Brain microvascular endothelial cell (primary cell): ENCODE measurements around the gene MZB1.

ENCODE experiments used
- DNase-seq: peaks from one replicate; pipeline ENCODE4 v3.0.0-alpha.2; 2020
- H3K27ac ChIP-seq: fragments of 250-450 bp; sonication (Bioruptor Pico); 2 replicates; pipeline ENCODE4 v1.5.1; 2020; ENCODE audit warnings: mild to moderate bottlenecking, moderate library complexity
- H3K27me3 ChIP-seq: fragments of 250-450 bp; sonication (Bioruptor Pico); replicated peaks from 2 replicates; pipeline ENCODE4 v1.5.1; 2020; ENCODE audit warnings: mild to moderate bottlenecking
- H3K36me3 ChIP-seq: fragments of 250-450 bp; sonication (Bioruptor Pico); replicated peaks from 2 replicates; pipeline ENCODE4 v1.5.1; 2020; ENCODE audit warnings: mild to moderate bottlenecking
- H3K4me3 ChIP-seq: 2 replicates; pipeline ENCODE4 v1.5.1; 2011; ENCODE audit warnings: low read depth, mild to moderate bottlenecking, control low read depth, low read length, moderate library complexity
- CTCF ChIP-seq: IDR thresholded peaks from 2 replicates; pipeline ENCODE4 v1.5.1; 2011; ENCODE audit warnings: low read depth, mild to moderate bottlenecking, moderate library complexity, low read length, control low read depth, inconsistent platforms; ENCODE audit errors: missing control alignments
- in situ Hi-C: cut with HindIII; loops from 2 replicates; pipeline ENCODE4 v1.10.0; 2017; ENCODE audit warnings: low sequenced_read_pairs, low pct_ligation_motif_present

The MZB1 gene, protein sequence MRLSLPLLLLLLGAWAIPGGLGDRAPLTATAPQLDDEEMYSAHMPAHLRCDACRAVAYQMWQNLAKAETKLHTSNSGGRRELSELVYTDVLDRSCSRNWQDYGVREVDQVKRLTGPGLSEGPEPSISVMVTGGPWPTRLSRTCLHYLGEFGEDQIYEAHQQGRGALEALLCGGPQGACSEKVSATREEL

DNA sequence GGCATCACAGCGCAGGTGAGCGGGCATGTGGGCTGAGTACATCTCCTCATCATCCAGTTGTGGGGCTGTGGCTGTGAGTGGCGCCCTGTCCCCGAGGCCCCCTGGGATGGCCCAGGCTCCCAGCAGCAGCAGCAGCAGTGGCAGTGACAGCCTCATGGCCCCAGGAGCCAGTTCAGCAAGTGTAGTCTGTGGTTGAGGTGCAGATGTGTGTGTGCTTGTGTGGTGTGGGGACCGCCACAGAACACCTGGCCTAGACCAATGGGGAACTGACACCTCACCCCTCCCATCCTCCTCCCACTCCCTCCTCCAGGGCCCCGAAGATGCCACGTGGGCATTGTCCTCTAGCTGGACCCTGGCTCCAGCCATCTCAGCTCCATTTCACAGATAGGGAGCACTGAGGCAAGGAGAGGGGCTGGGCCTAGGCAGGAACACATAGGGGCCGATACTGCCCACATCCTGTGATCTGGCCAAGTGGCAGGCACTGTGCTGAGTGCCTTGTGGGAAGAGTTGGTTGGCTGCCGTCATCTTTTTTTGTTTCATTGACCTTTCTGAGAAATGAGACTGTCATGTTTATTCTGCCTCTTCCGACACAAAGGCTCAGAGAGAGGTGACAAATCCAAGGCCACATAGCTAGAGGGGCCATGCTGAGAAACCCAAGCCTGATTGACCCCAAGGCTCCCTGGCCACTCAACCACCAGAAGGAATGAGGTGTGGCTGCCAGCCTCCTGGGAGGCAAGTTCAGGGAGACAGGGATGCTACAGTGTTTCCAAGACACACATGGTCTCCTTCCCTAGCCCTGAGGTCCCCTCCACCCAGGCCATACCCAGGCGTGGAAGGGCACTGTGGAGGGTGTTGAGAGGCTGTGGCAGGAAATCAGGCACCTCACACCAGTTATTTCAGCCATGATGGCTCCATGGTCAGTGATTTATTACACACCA, at the start of gene MZB1:
Gene MZB1 (minus strand): TSS at position 213 of the 938 bp plus-strand sequence. CDS start 57 bp downstream, at position 156.
- H3K27ac ChIP-seq: no peak within 1 kb of the TSS
- no peaks in the 10 kb centered on the region for H3K36me3 ChIP-seq
- no peak for TF ChIP-seq CTCF
- in situ Hi-C loops: no loop called here
- no peak within 1 kb of the TSS for H3K4me3 ChIP-seq
- peaks cover 4% of the 10 kb centered on the region for H3K27me3 ChIP-seq
- no peak for DNase-seq

DNA sequence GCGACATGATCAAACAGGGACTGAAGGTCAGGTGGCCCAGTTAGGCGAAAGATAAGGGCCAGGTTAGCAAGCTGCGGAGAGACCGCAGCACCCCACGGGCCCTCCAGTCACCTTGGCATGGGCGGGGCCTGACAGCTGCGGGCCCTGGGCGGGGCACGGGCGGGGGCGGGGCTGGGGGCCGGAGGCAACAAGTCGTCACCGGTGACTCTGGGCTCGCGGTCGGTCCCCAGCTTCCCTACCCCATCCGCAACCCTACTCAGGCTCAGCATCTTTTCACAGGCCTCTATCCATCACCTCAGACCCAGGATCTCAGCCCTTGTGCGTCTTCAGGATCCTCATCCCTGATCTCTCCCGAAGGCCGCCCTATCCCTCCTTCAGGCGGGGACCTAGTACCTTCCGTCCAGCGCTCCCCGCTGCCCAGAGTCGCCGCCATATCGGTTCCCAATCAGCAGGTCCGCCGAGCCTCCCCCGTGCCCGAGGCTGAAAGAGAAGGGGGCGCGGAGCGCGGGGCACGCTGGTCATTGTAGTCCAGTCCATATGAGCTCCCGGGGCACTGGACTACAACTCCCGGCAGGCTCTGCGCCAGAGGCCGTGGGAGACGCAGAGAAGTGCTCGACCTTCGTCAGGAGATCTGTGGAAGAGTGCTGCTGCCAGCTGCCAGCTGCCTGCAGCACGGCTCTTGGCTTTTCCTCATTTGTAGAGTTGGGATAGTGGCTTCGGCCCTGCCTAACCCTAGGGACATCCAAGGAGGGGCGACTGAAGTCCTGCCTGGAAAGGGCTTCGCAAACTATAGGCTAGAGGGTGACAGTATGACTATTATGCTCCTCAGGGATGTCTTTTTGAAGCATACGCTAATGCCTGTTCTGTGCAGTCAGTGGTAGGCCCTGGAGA, 49.5 kb upstream of the MZB1 start, which contains the start of gene DNAJC18:
Gene DNAJC18 (minus strand): TSS at position 513 of the 891 bp plus-strand sequence. CDS start 80 bp downstream, at position 433.
- in situ Hi-C loops: no loop called here
- peak; percentile 89 for DNase-seq
- H3K27ac ChIP-seq: peak within 1 kb of the TSS; percentile 90
- H3K27me3 ChIP-seq: no peaks in the 10 kb centered on the region
- TF ChIP-seq CTCF: no peak
- no peaks in the 10 kb centered on the region for H3K36me3 ChIP-seq
- H3K4me3 ChIP-seq: peak within 1 kb of the TSS; percentile 96

DNA sequence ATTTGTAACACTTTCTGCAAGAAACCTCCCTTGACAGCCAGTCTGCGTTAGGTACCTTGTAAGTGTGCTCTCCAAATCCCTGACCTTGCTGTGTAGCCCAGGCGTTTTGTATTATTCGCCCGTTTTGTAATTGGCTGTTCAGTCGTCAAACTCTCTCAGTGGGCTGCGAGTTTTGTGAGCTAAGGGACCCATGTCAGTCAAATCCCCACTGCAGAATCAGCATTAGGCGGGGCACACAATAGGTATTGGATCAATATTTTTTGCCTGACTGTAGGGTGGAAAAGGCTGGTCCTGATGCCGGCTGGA, 48.9 kb upstream of the MZB1 start:
- in situ Hi-C loops: no loop called here
- no peak for DNase-seq

GRCh38 chr5:139435676-139436075, 46.0 kb upstream of the MZB1 start:
- no peak overlapping the region for H3K27ac ChIP-seq
- no peak for TF ChIP-seq CTCF
- H3K36me3 ChIP-seq: no peaks in the 10 kb centered on the region
- no peak overlapping the region for H3K4me3 ChIP-seq
- no peak for DNase-seq
- H3K27me3 ChIP-seq: no peaks in the 10 kb centered on the region
- in situ Hi-C loops: no loop called here

More for the DNA sequence above, 48.9 kb upstream of the MZB1 start:
- Histone ChIP-seq H3K4me3 (peak overlapping the region; percentile 96), H3K27ac (no peak overlapping the region), H3K36me3 (no peaks in the 10 kb centered on the region), H3K27me3 (no peaks in the 10 kb centered on the region)
- no peak for TF ChIP-seq CTCF

- no peak for TF ChIP-seq CTCF
- in situ Hi-C loops: no loop called here
- Histone ChIP-seq H3K4me3 (no peak overlapping the region), H3K27ac (no peak overlapping the region), H3K27me3 (no peaks in the 10 kb centered on the region), H3K36me3 (peaks cover 6% of the 10 kb centered on the region)
- DNase-seq: no peak
Observed at GRCh38 chr5:139431706-139432105, 42.0 kb upstream of the MZB1 start.
